HepG2 (cell line): ENCODE measurements around the gene OR7D2. TPM values are rescaled to one million over a fixed set of nuclear protein-coding genes. Genes with fewer than 3 reads are reported as not detected.

Experiments
- SRSF4 ChIP-seq: fragments of 200-400 bp; formaldehyde crosslinking; IDR thresholded peaks from one replicate; pipeline ENCODE4 v1.6.1; 2018; ENCODE audit warnings: mild to moderate bottlenecking, low read depth, low read length, moderate library complexity; ENCODE audit not compliant: poor library complexity, severe bottlenecking
- polyA plus RNA-seq, 8 experiments: library from polyadenylated mRNA; depleted of rRNA in 3 of 8; stranded (reverse) in 7 of 8; unstranded in 1 of 8; fragments of >200 nt; fragmentation: Illumina TruSeq in 4 of 8; extraction: Trizol in 4 of 8; gene quantifications; 2 replicates each; pipeline versions ENCODE4 v1.2.1 to v1.2.3, GENCODE V29; 2011 to 2016; ENCODE audit warnings: low read depth in 4 of 8, missing spikeins in 1 of 8, mixed read lengths in 1 of 8; ENCODE audit not compliant: insufficient read depth in 1 of 8
- total RNA-seq, 5 experiments: library from RNA; depleted of rRNA; stranded (reverse); fragments of >200 nt; fragmentation: Illumina TruSeq; extraction: Trizol; gene quantifications; 2 replicates each; pipeline ENCODE4 v1.2.3, GENCODE V29; 2016; ENCODE audit warnings: low read depth in 1 of 5
- TF ChIP-seq, protein P1 (sequence below), 2 experiments: fragments of 450-650 bp in 1 of 2; sonication (generic) in 1 of 2; formaldehyde crosslinking in 1 of 2; IDR thresholded peaks; 2 replicates each; pipeline versions ENCODE4 v1.6.1 to v1.8.0; 2016 to 2022; ENCODE audit warnings: antibody characterized with exemption in 1 of 2, mild to moderate bottlenecking in 1 of 2, missing genetic modification reagents in 1 of 2
- TF ChIP-seq, protein P2 (sequence below): sonication (generic); formaldehyde crosslinking; IDR thresholded peaks from 2 replicates; pipeline ENCODE4 v1.5.1; 2020; ENCODE audit warnings: missing genetic modification reagents, mild to moderate bottlenecking, borderline replicate concordance
- TF ChIP-seq, protein P3 (sequence below): sonication (generic); formaldehyde crosslinking; IDR thresholded peaks from 2 replicates; pipeline ENCODE4 v1.5.1; 2020; ENCODE audit warnings: mild to moderate bottlenecking, missing genetic modification reagents, moderate library complexity

The OR7D2 gene
- total and polyA plus RNA-seq, 2 of the 13 experiments (the other 11 are each of a cell fraction or from before 2014, with no cell fraction given), result 0.07 TPM; not detected in 1

DNA sequence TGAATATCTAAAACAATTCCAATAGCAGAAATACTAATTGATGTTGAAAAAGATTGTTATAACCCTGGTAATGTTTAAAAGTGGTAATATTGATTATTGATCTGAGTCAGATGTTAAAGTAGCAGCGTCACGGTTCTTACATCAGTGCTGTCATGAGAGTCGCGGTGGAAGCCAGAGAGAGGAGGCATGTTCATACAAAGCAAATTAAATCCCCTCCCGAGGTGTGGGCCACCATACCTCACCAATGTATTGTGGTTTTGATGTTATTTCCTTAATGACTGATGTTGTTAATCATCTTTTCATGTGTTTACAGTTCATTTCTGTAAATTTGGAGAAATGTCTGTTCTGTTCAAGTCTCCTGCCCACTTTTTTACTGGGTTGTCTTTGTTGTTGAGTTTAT lies 27.4 kb upstream of the OR7D2 start (continued):
- TF ChIP-seq, protein P1, sequence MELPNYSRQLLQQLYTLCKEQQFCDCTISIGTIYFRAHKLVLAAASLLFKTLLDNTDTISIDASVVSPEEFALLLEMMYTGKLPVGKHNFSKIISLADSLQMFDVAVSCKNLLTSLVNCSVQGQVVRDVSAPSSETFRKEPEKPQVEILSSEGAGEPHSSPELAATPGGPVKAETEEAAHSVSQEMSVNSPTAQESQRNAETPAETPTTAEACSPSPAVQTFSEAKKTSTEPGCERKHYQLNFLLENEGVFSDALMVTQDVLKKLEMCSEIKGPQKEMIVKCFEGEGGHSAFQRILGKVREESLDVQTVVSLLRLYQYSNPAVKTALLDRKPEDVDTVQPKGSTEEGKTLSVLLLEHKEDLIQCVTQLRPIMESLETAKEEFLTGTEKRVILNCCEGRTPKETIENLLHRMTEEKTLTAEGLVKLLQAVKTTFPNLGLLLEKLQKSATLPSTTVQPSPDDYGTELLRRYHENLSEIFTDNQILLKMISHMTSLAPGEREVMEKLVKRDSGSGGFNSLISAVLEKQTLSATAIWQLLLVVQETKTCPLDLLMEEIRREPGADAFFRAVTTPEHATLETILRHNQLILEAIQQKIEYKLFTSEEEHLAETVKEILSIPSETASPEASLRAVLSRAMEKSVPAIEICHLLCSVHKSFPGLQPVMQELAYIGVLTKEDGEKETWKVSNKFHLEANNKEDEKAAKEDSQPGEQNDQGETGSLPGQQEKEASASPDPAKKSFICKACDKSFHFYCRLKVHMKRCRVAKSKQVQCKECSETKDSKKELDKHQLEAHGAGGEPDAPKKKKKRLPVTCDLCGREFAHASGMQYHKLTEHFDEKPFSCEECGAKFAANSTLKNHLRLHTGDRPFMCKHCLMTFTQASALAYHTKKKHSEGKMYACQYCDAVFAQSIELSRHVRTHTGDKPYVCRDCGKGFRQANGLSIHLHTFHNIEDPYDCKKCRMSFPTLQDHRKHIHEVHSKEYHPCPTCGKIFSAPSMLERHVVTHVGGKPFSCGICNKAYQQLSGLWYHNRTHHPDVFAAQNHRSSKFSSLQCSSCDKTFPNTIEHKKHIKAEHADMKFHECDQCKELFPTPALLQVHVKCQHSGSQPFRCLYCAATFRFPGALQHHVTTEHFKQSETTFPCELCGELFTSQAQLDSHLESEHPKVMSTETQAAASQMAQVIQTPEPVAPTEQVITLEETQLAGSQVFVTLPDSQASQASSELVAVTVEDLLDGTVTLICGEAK (IDR thresholded peaks at IDR 0.05), result no peak
- TF ChIP-seq, protein P1 (CRISPR knock-in tag; IDR thresholded peaks at IDR 0.05), result no peak
- TF ChIP-seq, protein P2, sequence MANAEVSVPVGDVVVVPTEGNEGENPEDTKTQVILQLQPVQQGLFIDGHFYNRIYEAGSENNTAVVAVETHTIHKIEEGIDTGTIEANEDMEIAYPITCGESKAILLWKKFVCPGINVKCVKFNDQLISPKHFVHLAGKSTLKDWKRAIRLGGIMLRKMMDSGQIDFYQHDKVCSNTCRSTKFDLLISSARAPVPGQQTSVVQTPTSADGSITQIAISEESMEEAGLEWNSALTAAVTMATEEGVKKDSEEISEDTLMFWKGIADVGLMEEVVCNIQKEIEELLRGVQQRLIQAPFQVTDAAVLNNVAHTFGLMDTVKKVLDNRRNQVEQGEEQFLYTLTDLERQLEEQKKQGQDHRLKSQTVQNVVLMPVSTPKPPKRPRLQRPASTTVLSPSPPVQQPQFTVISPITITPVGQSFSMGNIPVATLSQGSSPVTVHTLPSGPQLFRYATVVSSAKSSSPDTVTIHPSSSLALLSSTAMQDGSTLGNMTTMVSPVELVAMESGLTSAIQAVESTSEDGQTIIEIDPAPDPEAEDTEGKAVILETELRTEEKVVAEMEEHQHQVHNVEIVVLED (CRISPR knock-in tag), result no peak
- TF ChIP-seq SRSF4, result no peak
- TF ChIP-seq, protein P3, sequence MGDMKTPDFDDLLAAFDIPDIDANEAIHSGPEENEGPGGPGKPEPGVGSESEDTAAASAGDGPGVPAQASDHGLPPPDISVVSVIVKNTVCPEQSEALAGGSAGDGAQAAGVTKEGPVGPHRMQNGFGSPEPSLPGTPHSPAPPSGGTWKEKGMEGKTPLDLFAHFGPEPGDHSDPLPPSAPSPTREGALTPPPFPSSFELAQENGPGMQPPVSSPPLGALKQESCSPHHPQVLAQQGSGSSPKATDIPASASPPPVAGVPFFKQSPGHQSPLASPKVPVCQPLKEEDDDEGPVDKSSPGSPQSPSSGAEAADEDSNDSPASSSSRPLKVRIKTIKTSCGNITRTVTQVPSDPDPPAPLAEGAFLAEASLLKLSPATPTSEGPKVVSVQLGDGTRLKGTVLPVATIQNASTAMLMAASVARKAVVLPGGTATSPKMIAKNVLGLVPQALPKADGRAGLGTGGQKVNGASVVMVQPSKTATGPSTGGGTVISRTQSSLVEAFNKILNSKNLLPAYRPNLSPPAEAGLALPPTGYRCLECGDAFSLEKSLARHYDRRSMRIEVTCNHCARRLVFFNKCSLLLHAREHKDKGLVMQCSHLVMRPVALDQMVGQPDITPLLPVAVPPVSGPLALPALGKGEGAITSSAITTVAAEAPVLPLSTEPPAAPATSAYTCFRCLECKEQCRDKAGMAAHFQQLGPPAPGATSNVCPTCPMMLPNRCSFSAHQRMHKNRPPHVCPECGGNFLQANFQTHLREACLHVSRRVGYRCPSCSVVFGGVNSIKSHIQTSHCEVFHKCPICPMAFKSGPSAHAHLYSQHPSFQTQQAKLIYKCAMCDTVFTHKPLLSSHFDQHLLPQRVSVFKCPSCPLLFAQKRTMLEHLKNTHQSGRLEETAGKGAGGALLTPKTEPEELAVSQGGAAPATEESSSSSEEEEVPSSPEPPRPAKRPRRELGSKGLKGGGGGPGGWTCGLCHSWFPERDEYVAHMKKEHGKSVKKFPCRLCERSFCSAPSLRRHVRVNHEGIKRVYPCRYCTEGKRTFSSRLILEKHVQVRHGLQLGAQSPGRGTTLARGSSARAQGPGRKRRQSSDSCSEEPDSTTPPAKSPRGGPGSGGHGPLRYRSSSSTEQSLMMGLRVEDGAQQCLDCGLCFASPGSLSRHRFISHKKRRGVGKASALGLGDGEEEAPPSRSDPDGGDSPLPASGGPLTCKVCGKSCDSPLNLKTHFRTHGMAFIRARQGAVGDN (CRISPR knock-in tag), result no peak
